Parathyroid adenoma (tissue), 2 donors: ENCODE data around the gene ITLN1.

Source experiments
- H2AFZ ChIP-seq: fragments of 300-600 bp; sonication (generic); one replicate; pipeline ENCODE4 v1.7.0; 2017; ENCODE audit warnings: antibody characterized with exemption, mild to moderate bottlenecking
- H3K27ac ChIP-seq: fragments of 300-600 bp; sonication (generic); one replicate; pipeline ENCODE4 v1.7.0; 2017
- H3K27me3 ChIP-seq: fragments of 300-600 bp; sonication (generic); one replicate; pipeline ENCODE4 v1.7.0; 2017; ENCODE audit warnings: low read length; ENCODE audit not compliant: control insufficient read depth, insufficient read depth
- H3K36me3 ChIP-seq: fragments of 300-600 bp; sonication (generic); one replicate; pipeline ENCODE4 v1.7.0; 2017; ENCODE audit warnings: low read length; ENCODE audit not compliant: control insufficient read depth, insufficient read depth
- H3K4me1 ChIP-seq: fragments of 300-600 bp; sonication (generic); one replicate; pipeline ENCODE4 v1.7.0; 2017; ENCODE audit warnings: control low read depth
- H3K4me2 ChIP-seq: fragments of 300-600 bp; sonication (generic); one replicate; pipeline ENCODE4 v1.7.0; 2017; ENCODE audit warnings: low read length
- H3K4me3 ChIP-seq: fragments of 300-600 bp; sonication (generic); one replicate; pipeline ENCODE4 v1.7.0; 2017; ENCODE audit warnings: low read depth, low read length
- H3K79me2 ChIP-seq: fragments of 300-600 bp; sonication (generic); one replicate; pipeline ENCODE4 v1.7.0; 2017; ENCODE audit warnings: control low read depth
- H3K9ac ChIP-seq: fragments of 300-600 bp; sonication (generic); one replicate; pipeline ENCODE4 v1.7.0; 2017; ENCODE audit warnings: mild to moderate bottlenecking
- H3K9me3 ChIP-seq: fragments of 300-600 bp; sonication (generic); one replicate; pipeline ENCODE4 v1.7.0; 2017; ENCODE audit warnings: low read length; ENCODE audit not compliant: control insufficient read depth
- CTCF ChIP-seq: fragments of 300-600 bp; sonication (generic); IDR thresholded peaks from one replicate; pipeline ENCODE4 v1.7.0; 2017; ENCODE audit warnings: antibody characterized with exemption, mild to moderate bottlenecking
- donor health status: primary hyperparathyroidism.

The ITLN1 gene

GRCh38 chr1:160834945-160835565, 49.9 kb downstream of the ITLN1 start:
- no peak overlapping the region for H3K4me2 ChIP-seq
- H3K9me3 ChIP-seq: no peaks in the 10 kb centered on the region
- peak; percentile 63 for TF ChIP-seq CTCF
- no peak overlapping the region for H3K9ac ChIP-seq
- H3K36me3 ChIP-seq: no peaks in the 10 kb centered on the region
- H3K4me1 ChIP-seq: no peaks in the 10 kb centered on the region
- no peaks in the 10 kb centered on the region for H3K79me2 ChIP-seq
- H3K27ac ChIP-seq: no peak overlapping the region
- H3K4me3 ChIP-seq: no peak overlapping the region
- no peaks in the 10 kb centered on the region for H3K27me3 ChIP-seq
- no peak overlapping the region for H2AFZ ChIP-seq

GRCh38 chr1:160830321-160831153, 54.4 kb downstream of the ITLN1 start:
- Histone ChIP-seq H3K79me2 (no peaks in the 10 kb centered on the region), H3K4me1 (no peaks in the 10 kb centered on the region), H2AFZ (no peak overlapping the region), H3K4me3 (no peak overlapping the region), H3K9me3 (no peaks in the 10 kb centered on the region), H3K36me3 (no peaks in the 10 kb centered on the region), H3K27me3 (no peaks in the 10 kb centered on the region), H3K4me2 (no peak overlapping the region), H3K9ac (no peak overlapping the region), H3K27ac (no peak overlapping the region)
- peak; percentile 44 for TF ChIP-seq CTCF

- H3K9ac ChIP-seq: no peak overlapping the region
- TF ChIP-seq CTCF: no peak
- H3K4me3 ChIP-seq: no peak overlapping the region
- H3K27ac ChIP-seq: no peak overlapping the region
- no peak overlapping the region for H3K4me2 ChIP-seq
- H3K27me3 ChIP-seq: no peaks in the 10 kb centered on the region
- H3K9me3 ChIP-seq: no peaks in the 10 kb centered on the region
- H2AFZ ChIP-seq: no peak overlapping the region
- no peaks in the 10 kb centered on the region for H3K36me3 ChIP-seq
- no peaks in the 10 kb centered on the region for H3K4me1 ChIP-seq
- H3K79me2 ChIP-seq: no peaks in the 10 kb centered on the region
Measured at GRCh38 chr1:160829766-160830165, 55.2 kb downstream of the ITLN1 start.

DNA sequence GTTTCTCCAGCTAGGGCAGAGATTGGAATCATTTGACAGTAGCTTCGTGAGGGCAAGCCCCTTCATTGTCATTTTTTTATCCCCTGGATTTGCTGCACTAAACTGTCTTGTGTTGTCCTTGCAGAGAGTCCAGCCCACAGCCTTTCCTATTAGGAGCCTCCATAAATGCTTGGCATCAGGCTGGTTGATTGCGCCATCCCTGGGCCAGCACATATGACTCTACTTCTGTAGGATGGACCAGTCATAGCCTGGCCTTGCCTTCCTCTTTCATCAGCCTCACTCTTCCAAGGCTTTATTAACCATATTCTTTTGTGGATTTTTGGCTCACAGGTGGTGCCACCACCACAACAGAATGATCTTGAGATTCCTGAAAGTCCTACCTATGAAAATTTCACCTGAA, 57.6 kb downstream of the ITLN1 start:
- Histone ChIP-seq H3K27me3 (no peaks in the 10 kb centered on the region), H3K27ac (no peak overlapping the region), H2AFZ (no peak overlapping the region), H3K79me2 (no peaks in the 10 kb centered on the region), H3K4me1 (no peaks in the 10 kb centered on the region), H3K9me3 (no peaks in the 10 kb centered on the region), H3K4me3 (no peak overlapping the region), H3K4me2 (no peak overlapping the region), H3K36me3 (no peaks in the 10 kb centered on the region), H3K9ac (no peak overlapping the region)
- no peak for TF ChIP-seq CTCF

- no peak overlapping the region for H3K27ac ChIP-seq
- no peaks in the 10 kb centered on the region for H3K4me1 ChIP-seq
- no peaks in the 10 kb centered on the region for H3K36me3 ChIP-seq
- no peak overlapping the region for H2AFZ ChIP-seq
- H3K27me3 ChIP-seq: no peaks in the 10 kb centered on the region
- H3K9ac ChIP-seq: no peak overlapping the region
- no peak for TF ChIP-seq CTCF
- no peaks in the 10 kb centered on the region for H3K79me2 ChIP-seq
- no peak overlapping the region for H3K4me3 ChIP-seq
- no peak overlapping the region for H3K4me2 ChIP-seq
- no peaks in the 10 kb centered on the region for H3K9me3 ChIP-seq
Measured at GRCh38 chr1:160826546-160826945, 58.4 kb downstream of the ITLN1 start.
